HG02588 (cell line): ENCODE data around the gene CLCNKA.
"Not testable (repeated sequence)": the region's sequence is repeated elsewhere in the genome, so short reads cannot be mapped to it uniquely, and the experiment has no call there.

ENCODE experiments used
- ATAC-seq: cut with Tn5 transposase; IDR thresholded peaks from one replicate; pipeline ENCODE4 v1.9.1; 2021; ENCODE audit warnings: mild to moderate bottlenecking, moderate library complexity; ENCODE audit not compliant: unreplicated experiment

CLCNKA gene

DNA sequence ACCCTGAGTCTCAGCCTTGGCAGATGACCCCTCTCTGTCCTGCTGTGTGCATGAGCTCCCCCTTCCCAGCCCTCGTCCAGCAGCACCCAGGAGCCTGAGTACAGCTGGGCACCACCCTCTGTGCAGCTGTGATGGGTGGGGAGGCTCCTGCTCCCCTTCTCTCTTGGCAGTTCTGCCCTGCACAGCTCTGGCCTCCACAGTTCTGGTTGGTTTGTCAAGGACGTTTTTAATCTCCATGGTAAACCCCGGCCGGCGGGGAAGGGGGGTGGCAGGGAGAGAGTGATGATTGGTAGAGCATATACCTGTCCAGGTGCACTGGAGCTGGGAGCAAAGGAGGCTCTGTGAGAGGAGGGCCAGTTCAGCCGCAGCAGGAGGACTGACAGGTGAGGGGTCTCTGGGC, at the start of gene CLCNKA:
CLCNKA (plus strand) TSS at position 356 of the 400 bp plus-strand sequence. CDS start 584 bp downstream, outside the sequence.
- ATAC-seq, result no peak

DNA sequence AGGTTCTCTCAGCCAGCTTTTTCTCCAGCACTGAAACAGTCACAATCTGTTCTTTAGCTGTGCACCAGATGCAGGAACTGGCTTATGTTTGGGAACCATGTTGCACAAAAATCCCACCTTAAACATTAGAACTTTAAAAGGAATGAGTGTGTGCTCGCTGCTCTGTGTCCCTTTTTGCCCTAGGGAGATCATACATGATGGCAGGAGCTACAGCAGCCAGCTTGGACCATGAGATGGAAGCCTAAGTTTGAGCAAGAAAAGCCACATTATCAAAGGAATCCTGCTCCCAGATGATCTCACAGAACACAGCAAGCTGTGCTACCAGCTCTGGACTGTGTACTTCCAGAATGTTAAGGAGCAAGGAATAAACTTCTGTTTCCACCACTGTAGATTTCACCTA, 49.4 kb upstream of the CLCNKA start:
- no peak for ATAC-seq

DNA sequence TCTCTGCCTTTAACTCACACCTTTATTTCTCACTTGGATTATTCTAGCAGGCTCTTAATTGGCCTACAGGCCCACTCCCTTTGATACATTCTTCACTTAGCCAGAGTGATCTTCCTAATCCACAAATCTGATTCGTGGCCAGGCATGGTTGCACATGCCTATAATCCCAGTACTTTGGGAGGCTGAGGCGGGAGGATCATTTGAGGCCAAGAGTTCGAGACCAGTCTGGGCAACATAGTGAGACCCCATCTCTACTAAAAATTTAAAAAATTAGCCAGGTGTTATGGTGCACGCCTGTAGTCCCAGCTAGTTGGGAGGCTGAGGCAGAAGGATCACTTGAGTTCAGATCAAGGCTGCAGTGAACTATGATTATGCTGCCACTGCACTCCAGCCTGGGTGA, 48.1 kb upstream of the CLCNKA start:
- no peak for ATAC-seq

- ATAC-seq, result peak; percentile 42
Observed at GRCh38 chr1:15974855-15975254, 47.0 kb upstream of the CLCNKA start.

DNA sequence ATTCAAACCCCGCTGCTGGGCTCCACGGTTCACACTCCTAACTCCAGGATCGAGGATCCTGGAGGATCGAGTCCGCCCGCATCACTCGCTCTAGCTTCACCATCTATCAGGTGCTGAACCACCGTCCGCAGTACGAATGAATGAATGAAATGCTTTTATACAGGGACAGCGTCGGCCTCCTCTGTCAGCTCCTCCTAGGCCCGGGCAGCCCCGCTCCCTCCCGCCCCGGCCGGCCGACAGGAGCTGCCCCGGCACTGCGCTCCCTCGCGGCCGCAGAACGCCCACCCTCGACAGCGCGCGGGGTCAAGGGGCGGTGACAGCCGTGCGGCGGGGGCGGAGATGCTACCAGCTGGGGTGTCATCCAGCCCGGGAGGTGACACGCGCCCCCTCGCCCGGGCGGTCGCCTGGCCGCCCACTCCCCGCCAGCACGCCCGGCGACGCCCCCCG, 46.5 kb upstream of the CLCNKA start:
- ATAC-seq, result peak; percentile 57

DNA sequence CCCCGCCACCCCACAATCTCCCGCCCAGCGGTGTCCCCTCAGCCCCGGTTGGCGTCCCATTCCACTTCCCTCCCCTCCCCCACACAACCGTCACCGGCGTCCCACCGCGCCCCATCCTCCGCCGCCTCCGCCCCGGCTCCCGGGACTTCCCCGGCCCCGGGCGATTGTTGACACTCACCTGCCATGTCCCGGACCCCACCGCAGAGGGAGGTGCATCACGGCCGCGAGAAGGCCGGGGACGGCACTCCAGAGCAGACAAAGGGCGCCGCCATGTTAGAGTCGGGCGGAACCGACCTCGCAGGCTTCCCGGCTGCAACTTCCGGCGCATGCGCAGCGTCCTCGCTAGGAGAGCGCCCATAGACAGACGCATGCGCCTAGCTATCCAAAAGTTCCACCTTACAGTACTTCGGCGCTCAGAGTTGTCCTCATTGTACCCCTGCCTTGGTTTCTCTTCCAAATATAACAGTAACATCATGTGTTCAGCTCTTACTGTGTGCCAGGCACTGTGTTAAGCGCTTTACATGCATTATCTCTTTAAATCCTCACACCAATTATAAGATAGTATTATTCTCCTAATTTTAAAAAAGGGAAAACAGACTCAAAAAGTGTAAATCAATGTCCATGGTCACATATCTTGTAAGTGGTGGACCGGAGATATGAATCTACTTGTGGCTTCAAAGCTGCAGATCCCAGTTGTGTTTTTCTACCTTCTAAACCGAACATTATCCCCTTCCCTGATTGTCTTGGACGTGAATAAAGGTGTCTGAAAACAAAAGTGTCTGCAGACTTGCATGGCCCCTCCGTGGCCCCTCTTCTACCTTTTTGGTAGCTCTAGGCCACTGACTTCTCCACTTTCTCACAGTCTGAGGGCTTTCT, 45.8 kb upstream of the CLCNKA start, which contains the start of gene ZBTB17:
ZBTB17 (minus strand) TSS at position 297 of the 876 bp plus-strand sequence. CDS start 27,606 bp downstream, outside the sequence.
- ATAC-seq, result peak; percentile 67

GRCh38 chr1:15977947-15978346, 43.9 kb upstream of the CLCNKA start:
- ATAC-seq, result not testable (repeated sequence)

GRCh38 chr1:15981679-15982078, 40.2 kb upstream of the CLCNKA start:
- ATAC-seq, result no peak

DNA sequence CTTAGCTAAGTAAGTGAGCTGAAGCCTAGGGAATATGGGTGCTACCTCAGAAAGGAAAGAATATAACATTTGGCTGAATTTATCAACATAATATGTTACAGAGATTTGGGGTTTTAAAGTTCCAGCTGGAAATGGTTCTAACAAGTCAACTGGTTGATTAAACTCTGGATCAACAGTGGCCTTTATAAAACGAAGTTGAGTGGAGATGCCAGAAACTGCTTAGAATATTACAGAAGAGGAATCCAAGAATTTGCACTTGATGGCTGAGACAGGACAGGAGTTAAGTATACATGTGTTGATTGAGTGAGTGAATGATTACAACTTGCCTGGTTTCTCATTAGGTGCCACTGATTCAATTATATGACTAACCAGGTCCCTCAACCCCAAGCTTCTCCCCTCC, 38.6 kb upstream of the CLCNKA start:
- no peak for ATAC-seq

DNA sequence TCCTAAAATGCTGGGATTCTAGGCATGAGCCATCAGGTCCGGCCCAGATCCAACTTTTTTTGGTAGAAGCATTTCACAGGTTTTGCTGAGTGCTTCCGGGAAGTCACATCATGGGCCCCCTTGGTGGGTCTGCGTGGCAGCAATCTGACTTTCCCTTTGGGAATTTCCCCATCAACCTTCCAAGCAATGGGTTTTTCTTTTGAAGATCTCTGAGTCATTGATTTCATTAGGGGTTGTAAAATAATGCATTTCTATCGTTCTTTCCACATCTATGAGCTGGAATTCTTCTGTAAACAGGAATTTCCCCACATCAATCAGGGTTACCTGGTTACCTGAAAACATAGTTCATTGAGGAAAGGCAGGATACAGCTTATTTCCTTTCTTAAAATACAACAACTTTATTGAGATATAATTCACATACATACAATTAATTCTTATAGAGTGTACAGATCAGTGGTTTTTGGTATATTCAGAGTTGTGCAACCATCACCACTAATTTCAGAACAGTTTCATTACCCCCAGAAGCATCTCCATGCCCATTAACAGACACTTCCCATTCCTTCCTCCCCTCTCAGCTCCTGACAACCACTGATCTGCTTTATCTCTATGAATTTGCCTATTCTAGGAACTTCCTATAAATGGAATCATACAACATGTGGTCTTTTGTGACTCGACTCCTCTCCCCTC, 36.1 kb upstream of the CLCNKA start:
- ATAC-seq, result no peak

DNA sequence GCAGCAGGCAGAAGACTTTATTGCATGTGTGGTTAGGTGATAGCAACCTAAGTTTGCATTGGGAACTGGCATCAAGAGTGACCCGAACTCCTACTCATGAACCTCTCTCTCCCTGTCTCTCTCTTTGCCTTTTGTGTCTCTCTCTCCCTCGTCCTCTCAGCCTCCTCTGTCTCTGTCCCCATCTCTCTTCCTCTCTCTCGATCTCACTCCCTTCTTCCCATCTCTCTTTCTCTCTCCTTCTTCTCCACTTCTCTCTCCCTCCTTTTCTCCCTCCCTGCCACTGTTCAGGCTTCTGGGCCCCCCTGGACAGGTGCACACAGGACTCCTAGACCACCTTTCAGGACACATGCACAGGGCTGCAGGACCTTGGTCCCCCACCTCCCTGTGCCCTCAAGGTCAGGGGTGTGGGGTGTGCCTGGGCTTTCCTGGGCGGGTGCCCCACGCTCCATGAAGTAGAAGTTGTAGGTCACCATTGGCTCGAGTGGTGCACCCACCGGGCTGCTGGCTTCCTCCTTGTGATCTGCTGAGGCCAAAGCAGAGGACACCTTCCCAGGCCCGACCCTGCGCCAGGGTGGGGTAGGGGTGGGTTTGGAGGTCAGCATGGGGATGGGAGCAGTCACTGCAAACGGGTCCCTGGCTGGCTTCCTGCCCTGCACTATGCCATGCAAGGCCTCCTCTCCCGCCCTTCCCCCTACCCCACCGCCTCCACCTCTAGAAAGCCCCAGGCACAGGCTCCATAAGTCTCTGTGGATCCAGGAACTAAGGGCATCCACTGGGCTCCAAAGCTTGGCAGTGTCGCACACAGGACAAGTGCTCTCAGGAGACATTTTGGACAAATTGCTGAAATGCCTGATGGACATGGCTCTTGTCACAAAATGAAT, 32.7 kb upstream of the CLCNKA start:
- ATAC-seq, result no peak

GRCh38 chr1:15989776-15990175, 32.1 kb upstream of the CLCNKA start:
- ATAC-seq, result no peak

GRCh38 chr1:15991427-15992186, 30.2 kb upstream of the CLCNKA start:
- no peak for ATAC-seq

- no peak for ATAC-seq
Observed at GRCh38 chr1:15992187-15992553, 29.7 kb upstream of the CLCNKA start.

DNA sequence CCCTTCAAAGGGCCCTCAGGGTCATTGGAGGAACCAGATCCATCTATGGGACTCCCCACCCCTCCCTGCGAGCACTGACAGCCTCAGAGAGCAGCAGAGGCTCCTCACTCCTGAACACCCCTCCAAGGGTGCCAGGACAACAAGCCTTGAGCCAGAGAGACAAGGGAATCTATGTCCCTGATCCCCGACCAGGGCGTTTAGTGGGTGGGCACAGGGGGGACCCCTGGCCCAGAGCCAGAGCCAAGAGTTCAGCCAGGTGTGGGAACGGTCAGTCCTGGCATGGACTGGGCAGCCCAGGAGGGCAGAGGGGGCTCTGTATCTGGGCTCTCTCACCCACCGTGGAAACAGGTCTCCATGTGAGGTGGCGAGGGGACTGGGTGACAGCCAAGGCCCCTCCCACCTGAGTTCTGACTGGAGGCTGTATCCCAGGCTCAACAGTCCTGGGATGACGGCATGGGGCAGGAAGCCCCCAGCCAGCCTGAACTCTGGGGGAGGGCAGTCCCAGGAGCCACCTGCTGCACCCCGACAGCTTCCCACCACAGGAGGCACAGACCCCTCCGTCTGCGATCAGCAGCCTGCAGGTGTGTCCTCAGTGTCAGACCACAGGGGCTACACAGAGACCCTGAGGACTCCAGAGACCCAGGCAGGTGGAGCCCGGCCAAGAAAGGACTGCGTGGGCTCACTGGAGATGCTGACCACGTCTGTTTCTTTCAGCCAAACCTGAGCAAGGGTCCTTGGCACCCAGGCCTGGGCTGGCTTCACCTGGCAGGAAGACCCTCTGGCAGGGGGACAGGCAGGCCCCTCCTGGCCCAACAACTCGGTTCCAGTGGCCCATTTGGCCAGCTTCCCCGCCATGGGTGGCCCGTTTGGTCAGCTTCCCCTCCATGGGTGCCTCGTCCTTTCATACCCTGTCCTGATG, 29.0 kb upstream of the CLCNKA start:
- no peak for ATAC-seq

DNA sequence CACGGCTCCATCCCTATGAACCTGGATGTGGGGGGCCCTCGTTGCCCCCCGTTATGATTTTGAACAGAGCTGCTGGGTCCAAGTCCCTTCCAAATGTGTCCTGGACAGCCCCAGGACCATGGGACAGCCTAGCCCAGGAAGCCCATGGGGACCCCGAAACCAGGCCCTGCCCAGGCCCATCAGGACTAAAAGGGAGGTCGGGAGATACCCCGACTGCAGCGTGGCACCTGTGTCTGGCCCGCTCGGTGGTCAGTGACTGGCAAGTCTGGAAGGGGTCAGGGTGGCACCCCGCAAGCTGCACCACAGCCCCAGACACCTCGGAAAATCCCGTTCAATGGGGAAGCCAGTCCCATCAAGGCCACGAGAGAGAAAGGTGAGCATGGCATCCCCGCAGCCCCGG, 28.2 kb upstream of the CLCNKA start:
- no peak for ATAC-seq

DNA sequence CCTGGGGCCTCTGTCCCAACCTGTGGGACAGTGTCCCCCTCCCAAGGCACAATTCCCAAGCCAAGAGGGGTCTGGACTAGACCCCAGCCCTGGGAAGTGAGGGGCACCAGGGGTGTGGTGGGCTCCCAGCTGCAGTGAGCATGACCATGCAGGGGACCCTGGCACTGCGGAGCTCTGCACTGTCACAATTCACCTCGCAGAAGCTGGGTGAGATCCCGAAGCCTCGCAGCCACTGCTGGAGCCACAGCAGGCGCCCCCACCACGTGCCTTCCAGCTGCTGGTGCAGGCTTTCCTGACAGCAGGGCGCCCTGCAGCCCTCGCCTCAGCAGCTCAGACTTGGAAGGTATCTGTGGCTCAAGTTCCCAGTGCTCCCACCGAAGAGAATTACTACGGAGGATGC, 27.8 kb upstream of the CLCNKA start:
- ATAC-seq, result no peak

DNA sequence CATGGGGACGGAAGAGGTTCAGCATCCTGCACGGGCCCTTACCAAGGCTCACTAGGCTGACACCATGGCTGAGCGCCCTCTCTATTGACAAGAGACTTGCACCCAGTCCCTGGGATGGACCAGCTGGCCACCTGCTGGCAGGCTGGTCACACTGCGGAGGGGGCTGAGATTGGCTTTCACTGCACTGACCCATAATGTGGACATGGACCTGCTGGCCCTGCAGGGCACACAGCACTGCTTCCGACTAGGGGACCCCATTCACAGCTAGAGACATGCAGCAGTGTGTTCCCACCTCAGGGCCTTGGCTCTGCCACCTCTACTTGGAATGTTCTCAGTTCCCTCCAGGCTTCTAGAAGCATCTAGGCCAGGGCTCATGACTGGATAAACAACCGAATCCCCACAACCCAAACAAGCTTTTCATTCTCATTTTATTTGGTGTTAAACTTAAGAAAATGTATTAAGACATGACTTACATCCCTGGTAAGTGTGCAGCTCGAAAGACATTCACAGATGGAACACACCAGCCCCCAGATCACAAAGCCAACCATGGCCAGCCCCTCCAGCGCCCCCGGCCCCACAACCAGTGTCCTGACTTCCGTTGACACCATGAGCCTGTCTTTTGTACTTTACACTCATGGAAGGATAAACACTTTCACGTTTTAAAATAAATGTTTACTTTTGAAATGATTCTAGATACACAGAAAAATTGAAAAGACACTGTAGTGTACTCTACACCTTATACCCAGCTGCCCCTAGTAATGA, 27.1 kb upstream of the CLCNKA start:
- ATAC-seq, result no peak
